Activated T-helper 1 cell treated with anti-CD3 and anti-CD28 coated beads, Interleukin-2, amount 50 U/mL, for 16 hours (primary cell): Measurements from ENCODE around the gene NFATC4.
"Not testable (repeated sequence)": the region's sequence is repeated elsewhere in the genome, so short reads cannot be mapped to it uniquely, and the experiment has no call there.

ENCODE experiments used
- DNase-seq, 2 donors: peaks; one replicate each; pipeline ENCODE4 v3.0.0-alpha.2; 2020; ENCODE audit warnings: low read depth in 1 of 2, low spot score in 1 of 2

The NFATC4 gene

DNA sequence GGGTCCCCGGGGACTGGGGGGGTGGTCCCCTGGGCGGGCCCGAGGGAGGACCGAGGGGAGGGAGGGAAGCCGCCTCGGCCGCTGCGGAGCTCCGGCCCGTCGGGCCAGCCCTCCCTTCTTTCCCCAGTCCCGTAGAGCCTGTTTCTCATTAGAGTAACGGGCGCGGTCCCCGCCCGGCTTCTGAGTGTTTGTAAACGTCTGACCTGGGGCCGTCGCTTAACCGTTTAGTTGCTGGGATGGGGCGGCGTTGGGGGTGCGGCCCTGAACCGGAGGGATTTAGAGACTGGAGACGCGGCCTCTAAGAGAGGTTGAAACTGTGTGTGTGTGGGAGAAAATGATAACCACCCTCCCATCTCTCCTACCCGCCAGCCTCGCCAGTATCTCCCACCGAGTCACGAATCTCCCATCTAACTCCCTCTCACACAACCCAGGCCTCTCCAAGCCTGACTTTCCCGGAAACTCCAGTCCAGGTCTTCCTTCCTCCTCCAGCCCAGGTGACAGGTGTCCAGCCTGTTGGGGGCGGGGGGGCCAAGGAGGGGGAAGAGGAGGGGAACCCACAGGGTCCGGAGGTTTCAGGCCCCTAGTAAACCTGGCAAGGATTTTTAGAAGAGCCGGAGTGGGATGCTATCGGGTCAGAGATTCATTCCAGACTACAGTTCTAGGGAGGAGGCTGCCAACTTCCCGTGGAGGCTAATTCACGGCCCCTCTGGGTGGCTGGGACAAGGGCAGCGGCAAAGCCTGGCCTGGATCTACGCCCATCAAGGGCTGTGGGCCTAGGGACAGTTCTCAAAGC is 1.1 kb upstream of the NFATC4 start:
- DNase-seq, result no peak

DNA sequence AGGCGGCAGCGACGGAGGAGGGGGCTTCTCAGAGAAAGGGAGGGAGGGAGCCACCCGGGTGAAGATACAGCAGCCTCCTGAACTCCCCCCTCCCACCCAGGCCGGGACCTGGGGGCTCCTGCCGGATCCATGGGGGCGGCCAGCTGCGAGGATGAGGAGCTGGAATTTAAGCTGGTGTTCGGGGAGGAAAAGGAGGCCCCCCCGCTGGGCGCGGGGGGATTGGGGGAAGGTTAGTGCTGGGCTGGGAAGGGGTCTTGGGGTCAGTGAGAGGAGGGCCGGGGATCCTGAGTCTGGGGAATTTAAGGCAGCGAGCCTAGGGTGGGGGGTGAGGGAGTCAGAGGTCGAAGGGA is 203 bp downstream of the NFATC4 start:
- DNase-seq, result no peak

DNA sequence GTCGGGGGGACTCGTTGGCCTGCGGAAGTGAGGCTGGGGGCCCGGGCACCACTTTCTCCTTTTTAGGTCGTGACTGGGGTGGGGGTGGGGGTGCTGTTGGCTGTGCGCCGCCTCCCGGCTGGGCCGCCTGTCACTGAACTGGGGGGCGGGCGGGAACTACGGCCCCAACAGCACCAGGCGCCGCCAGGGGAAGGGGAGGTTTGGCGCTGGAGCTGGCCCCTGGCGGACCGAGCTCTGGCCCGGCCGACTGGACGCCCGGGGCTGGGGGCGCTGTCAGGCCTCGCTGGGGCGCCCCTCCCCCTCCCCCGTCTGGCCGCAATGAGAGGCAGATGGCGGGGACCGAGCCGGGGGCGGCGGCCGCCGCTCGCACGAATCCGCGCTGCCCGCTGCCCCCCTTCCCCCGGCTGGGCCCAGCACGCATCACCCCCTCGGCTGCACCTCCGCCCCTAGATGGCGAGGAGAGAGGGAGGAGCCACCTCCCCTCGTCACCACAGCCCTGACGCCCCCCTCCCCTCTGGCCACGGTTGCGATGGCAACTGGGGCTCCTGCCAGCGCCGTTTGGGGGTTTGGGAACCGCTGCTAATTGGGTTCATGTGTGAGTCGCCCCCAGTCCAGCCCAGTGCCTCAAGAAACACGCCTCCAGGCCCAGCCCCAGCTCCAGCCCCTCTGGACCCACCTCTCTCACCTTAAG is 723 bp downstream of the NFATC4 start:
- DNase-seq, result no peak

DNA sequence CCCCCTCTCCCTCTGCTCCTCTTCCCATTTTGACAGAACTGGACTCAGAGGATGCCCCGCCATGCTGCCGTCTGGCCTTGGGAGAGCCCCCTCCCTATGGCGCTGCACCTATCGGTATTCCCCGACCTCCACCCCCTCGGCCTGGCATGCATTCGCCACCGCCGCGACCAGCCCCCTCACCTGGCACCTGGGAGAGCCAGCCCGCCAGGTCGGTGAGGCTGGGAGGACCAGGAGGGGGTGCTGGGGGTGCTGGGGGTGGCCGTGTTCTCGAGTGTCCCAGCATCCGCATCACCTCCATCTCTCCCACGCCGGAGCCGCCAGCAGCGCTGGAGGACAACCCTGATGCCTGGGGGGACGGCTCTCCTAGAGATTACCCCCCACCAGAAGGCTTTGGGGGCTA is 1.5 kb downstream of the NFATC4 start:
- DNase-seq, result no peak

DNA sequence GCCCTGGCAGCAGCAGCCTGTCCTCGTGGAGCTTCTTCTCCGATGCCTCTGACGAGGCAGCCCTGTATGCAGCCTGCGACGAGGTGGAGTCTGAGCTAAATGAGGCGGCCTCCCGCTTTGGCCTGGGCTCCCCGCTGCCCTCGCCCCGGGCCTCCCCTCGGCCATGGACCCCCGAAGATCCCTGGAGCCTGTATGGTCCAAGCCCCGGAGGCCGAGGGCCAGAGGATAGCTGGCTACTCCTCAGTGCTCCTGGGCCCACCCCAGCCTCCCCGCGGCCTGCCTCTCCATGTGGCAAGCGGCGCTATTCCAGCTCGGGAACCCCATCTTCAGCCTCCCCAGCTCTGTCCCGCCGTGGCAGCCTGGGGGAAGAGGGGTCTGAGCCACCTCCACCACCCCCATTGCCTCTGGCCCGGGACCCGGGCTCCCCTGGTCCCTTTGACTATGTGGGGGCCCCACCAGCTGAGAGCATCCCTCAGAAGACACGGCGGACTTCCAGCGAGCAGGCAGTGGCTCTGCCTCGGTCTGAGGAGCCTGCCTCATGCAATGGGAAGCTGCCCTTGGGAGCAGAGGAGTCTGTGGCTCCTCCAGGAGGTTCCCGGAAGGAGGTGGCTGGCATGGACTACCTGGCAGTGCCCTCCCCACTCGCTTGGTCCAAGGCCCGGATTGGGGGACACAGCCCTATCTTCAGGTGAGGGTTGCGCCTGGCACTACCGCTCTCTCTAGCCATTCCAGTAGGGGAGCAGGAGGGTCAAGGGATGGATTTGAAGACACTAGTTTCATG is 2.1 kb downstream of the NFATC4 start:
- DNase-seq, result no peak

DNA sequence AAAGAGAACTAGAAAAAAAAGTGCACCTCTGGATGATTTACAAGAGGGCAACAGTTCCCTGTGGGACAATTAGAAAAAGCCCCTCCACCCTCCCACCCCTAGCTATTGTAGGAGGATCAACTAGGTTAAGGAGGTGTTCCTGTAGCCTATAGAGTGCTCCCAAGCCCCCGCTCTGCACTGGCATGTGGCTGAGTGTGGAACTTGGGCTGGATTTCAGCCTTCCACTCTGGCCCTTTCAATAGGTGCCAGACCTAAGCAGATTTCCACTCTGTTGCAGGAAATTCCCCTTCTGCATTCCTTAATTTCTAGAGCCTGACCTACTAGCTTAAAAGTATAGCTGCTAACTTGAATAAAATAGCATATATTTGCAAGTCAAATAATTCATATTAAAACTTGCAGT is 2.8 kb downstream of the NFATC4 start:
- DNase-seq, result no peak

DNA sequence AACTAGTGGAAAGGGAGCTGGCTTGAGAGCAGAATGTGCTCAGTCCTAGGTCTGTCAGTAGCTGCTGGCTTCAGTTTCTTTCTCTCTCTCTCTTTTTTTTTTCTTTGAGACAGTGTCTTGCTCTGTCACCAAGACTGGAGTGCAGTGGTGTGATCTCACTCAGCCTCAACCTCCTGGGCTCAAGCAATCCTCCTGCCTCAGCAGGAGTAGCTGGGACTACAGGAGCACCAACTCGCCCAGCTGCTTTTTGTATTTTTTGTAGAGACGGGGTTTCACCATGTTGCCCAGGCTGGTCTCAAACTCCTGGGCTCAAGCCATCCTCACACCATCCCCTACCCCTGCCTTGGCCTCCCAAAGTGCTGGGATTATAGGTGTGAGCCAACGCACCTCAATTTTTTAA is 3.6 kb downstream of the NFATC4 start:
- DNase-seq, result not testable (repeated sequence)

DNA sequence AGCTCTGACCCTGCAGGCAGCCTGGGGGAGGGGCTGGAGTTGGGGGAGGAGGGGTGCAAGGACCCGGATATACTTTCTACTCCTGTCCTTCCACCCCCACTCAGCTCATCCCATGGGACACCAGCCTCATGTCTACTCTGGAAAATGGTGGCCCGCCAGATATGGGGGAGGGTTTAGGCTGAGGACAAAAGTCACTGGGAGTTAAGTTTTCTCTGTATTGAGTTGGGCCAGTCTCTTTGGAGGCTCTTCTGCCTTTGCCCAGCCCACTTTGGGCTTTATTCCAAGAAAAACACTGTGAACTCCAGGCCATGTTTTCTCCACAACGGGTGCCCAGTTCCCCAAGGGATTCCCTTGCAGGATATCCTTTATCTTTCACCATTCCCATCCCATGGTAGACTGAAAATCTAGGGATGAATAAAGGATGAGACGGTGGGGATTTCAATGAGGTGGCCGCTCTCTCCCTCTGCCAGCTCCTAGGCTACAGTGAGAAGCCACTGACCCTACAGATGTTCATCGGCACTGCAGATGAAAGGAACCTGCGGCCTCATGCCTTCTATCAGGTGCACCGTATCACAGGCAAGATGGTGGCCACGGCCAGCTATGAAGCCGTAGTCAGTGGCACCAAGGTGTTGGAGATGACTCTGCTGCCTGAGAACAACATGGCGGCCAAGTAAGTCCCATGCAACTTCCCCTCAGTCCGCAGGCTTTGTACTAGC is 4.9 kb downstream of the NFATC4 start:
- DNase-seq, result no peak

DNA sequence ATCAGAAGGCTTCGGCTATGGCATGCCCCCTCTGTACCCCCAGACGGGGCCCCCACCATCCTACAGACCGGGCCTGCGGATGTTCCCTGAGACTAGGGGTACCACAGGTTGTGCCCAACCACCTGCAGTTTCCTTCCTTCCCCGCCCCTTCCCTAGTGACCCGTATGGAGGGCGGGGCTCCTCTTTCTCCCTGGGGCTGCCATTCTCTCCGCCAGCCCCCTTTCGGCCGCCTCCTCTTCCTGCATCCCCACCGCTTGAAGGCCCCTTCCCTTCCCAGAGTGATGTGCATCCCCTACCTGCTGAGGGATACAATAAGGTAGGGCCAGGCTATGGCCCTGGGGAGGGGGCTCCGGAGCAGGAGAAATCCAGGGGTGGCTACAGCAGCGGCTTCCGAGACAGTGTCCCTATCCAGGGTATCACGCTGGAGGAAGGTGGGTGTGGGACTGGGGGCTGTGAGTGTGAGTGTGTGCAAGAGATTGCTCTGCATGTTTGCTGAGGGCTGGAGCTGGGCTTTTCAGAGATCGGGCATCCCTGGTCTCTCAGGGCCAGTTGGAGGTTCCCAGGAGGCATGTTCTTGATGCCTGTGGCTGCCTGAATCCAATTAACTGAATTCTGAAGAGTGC is 8.6 kb downstream of the NFATC4 start:
- no peak for DNase-seq

DNA sequence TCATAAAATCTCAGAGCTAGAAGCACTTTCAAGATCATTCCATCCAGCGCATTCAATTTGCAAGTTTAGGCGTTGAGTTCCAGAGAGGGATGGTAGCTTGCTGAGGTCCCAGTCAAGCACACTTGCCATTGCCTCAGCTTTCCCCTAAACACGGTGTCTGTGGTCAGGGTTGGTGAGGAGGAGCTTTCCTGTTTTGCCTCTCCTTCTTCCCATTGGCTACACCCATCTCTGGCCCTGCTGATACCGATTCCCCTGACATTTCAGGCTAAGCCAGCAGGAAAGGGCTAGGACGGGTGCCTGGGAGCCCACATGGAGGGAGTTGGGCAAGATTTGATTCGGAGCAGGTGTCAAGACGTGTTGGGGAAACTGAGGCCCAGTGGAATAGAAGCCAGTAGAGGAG is 9.1 kb downstream of the NFATC4 start:
- no peak for DNase-seq

DNA sequence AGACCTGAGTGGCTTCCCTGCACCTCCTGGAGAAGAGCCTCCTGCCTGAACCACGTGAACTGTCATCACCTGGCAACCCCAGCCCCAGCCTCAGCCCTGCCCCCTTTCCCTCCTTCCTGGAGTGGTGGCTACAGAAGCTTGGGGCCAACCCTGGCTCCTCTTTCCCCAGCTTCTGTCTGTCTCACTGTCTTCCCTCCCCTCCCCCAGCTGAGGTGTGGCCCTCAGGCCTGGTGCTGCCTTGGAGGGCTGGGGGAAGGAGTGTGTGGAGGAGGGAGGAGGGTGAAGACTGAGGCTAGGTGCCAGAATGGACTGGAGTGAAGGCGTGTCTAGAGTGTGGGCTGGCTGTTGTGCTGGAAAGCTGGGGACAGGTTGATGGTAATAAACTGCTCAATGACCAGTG is 9.7 kb downstream of the NFATC4 start:
- no peak for DNase-seq

DNA sequence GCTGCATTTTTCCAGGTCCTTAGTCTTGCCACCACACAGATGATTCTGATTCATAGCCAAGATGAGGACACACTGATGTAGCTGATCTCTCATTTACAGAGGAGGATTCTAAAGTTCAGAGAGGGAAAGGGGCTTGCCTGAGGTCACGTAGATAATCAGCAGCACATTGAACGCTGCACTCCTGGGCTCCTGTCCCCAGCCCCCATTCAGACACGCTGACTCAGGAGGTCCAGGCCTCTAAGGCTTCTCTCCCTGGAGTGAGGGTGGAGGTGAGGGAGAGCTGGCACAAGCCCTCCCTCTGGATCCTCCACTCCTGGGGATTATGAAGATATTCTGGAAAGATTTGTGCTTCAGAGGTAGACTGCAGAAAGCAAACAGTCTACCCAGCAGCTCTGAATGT is 10.3 kb downstream of the NFATC4 start:
- no peak for DNase-seq

DNA sequence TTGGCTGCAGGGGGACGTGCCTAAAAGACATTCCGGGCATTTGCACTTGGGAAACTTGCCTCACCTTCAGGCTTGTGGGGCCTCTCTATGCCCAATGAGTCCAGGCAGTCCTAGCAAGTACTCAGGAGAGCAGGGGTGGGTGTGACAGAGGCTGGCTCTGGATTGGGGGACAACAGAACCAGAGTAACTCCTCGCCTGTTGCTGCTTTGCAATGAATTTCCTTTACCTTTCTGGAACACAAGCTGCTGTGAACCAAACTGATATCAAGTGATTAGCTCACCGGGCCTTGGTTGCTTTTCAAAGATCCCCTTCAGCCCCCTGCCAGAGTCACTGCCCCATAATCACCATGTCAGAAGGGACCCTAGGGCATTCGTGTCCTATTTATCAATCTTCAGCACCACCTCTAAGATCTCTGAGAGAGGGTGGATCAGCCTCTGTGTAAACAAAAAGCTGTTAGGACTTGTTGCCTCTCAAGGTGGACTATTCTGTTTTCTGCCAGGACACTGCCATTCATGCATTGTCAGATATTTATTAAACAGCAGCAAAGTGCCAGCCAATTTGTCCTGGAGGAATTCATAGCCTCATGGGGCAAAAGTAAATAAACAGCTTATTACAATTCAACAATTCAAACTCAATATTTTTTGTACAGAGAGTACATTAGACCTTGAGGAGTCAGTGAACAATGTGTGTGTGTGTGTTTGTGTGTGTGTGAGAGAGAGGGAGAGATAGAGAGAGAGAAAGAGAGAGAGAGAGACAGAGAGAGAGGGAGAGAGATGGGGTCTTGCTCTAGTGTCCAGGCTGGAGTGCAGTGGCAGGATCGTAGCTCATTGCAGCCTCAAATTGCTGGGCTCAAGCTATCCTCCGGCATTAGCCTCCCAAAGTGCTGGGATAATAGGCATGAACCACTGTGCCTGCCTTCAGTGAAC is 11.3 kb downstream of the NFATC4 start:
- no peak for DNase-seq

DNA sequence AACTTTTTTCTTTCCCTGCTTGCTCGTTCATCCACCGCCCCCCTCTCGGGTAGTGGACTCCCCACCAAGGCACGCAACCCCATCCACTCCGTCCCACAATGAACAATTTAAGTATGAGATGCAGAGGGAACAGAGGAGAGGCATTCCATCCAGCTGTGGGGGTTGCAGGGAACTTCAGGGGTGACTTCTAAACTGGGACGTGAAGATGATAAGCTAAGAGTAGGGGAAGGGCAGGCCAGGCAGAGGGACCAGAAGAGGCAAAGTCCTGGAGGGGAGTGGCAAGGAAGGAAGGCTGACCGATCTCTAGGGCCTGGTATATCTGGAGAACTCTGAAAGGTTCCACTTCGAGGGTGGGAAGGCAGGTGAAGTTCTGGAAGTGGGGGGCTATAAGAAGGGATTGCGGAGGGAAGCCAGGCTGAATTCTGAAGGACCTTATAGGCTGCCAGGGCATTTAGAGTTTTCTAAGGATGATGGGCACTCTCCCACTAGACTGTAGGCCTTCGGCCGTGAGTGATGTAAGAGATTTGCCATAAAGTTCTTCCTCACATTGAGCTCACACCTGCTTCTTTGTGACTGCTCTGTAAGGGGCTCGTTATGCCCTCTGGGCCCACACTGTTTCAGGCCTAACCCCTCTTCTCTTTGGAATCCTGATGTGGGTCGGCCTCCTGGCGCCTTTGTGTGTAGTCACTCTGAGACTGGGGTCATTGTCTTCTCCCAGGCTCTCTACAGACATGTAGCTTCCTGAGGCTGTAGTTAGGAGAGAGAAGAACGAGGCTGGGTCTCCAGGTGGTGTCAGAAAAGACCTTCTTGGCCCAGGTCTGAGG is 12.1 kb downstream of the NFATC4 start:
- DNase-seq, result no peak

DNA sequence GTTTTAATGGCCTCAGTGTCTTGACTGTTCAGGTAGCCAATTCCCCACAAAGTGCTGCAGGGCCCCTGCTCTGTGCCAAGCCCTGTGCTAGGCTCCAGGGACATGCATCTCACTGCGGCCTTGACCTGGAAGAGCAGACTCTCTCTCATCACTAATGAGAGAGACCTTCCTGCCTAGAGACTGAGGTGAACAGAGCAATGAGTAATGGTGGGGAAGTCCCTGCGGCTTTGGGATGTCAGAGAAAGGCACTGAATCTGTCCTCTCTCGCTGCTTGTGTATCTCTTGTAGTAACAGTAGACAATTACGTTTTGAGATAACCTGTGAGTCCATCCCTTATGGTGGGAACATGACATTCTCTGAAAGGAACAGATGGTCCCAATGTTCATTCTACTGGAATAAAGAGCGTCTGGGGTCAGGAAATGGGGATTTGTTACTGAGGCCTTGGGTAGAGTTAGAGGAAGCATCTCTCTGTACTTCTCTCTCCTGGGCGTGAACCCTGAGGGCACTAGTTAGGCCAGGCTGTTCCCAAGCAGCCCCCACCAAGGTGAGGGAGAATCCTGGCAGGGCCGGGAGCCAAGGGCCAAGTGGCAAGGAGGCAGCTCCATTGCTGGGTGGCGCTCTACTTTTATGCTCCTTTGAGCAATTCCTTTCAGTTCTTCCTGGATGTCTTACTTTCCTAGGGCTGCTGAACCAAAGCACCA is 13.5 kb downstream of the NFATC4 start:
- DNase-seq, result no peak

DNA sequence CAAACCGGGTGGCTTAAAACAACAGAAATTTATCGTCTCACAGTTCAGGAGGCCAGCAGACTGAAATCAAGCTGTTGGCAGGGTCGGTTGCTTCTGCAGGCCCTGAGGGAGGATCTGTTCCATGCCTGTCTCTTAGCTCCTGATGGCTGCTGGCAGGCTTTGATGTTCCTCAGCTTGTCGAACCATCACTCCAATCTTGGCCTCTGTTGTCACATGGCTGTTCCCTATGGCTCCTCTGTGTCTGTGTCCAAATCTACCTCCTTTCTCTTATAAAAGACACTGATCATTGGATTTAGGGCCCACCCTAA is 14.0 kb downstream of the NFATC4 start:
- no peak for DNase-seq

DNA sequence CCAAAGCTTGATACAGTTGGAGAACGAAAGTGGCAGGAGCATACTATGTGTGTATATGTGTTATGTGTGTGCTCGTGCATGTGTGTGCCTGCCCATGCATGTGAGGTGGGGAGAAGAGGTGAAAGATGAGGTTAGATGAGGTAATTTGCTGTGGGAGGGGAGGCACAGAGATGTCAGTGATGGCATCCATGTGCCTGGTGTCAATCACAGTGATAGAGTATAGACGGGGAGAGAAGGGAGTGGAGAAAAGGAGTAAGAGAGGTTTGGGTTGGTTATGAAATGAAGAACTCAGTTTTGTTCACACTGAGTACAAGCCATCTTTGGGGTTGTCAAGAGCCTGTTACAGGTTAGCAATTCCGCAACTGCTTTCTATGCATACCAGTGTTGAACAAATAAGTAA is 16.2 kb downstream of the NFATC4 start:
- DNase-seq, result no peak

DNA sequence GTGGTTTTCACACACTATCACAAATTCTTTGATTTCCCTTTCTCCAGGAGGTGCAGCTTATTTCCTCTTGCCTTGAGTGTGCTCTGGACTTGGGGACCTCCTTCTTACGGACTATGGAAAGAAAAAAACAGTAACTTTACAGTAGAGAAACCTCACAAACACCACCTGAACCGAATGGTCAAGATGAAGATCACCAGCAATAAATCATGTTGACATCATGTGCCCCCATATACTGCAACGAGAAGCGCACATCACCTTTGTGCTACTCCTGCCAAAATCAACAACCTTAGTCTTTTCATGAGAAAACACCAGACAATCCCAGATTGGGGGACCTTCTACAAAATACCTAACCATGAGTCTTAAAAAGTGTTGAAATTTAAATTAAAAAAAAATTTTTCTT is 17.5 kb downstream of the NFATC4 start:
- no peak for DNase-seq

DNA sequence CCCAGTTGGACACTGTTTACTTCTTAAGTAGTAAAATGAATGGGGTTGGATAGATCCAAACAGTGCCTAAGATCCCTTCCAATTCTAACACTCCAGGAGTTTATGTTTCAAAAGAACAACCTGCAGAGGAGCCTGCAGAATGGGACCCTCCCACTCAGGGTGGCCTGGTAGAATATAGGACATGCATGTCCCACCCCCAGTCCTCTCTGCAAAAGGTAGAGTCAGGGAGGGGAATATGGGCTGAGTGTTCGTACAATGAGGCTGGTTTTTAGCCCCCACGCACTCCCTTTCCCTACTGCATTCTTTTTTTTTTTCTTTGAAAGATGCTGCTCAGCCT is 19.0 kb downstream of the NFATC4 start:
- no peak for DNase-seq
